ENCODE data around the gene CFAP92.

- TF ChIP-seq CTCF (IDR thresholded peaks at IDR 0.05; ENCODE audit: extremely low read depth in 1 of 2, insufficient read depth in 1 of 2, low read depth in 1 of 2, low read length in 2 of 2) (no peak), MYC (IDR thresholded peaks at IDR 0.05; ENCODE audit: low read depth, low read length) (no peak), POLR2A (IDR thresholded peaks at IDR 0.05; ENCODE audit: low read depth, low read length) (no peak), POLR2AphosphoS5 (IDR thresholded peaks at IDR 0.05; ENCODE audit: insufficient read depth, low read depth, low read length) (no peak), EZH2 (IDR thresholded peaks at IDR 0.05; ENCODE audit: borderline replicate concordance, low read depth, low read length, severe bottlenecking) (no peak), FOS (IDR thresholded peaks at IDR 0.05; ENCODE audit: borderline replicate concordance, insufficient read depth, low read length) (no peak), JUN (IDR thresholded peaks at IDR 0.05; ENCODE audit: borderline replicate concordance, insufficient read depth, insufficient read length, low read depth) (no peak)
Measured at GRCh38 chr3:128906031-128906803, 87.7 kb downstream of the CFAP92 start.
